HAP-1 (cell line): ENCODE data around the gene AZGP1.
"Not testable (repeated sequence)": the region's sequence is repeated elsewhere in the genome, so short reads cannot be mapped to it uniquely, and the experiment has no call there.

Experiments
- DNase-seq, 2 experiments: peaks; one replicate each; pipeline ENCODE4 v3.0.0-alpha.2; 2016 to 2020; ENCODE audit warnings: low spot score in 2 of 2
- H3K27me3 ChIP-seq: fragments of 250-450 bp; sonication (Bioruptor Pico); 2 replicates; pipeline ENCODE4 v1.5.1; 2020; ENCODE audit warnings: low read depth, mild to moderate bottlenecking, moderate library complexity
- H3K36me3 ChIP-seq: fragments of 250-450 bp; sonication (Bioruptor Pico); replicated peaks from 2 replicates; pipeline ENCODE4 v1.5.1; 2020; ENCODE audit warnings: mild to moderate bottlenecking
- H3K4me1 ChIP-seq: fragments of 250-450 bp; sonication (Bioruptor Pico); 2 replicates; pipeline ENCODE4 v1.5.1; 2020; ENCODE audit warnings: mild to moderate bottlenecking
- H3K4me3 ChIP-seq: fragments of 250-450 bp; sonication (Bioruptor Pico); 2 replicates; pipeline ENCODE4 v1.5.1; 2020; ENCODE audit warnings: mild to moderate bottlenecking, moderate library complexity
- H3K9me3 ChIP-seq: fragments of 250-450 bp; sonication (Bioruptor Pico); 2 replicates; pipeline ENCODE4 v1.5.1; 2020; ENCODE audit warnings: mild to moderate bottlenecking, moderate library complexity
- in situ Hi-C: fragments of 300-500 bp; cut with MboI; formaldehyde crosslinking; loops from 3 replicates; pipeline ENCODE4 v1.14.3; 2020; ENCODE audit warnings: low sequenced_read_pairs, inconsistent platforms, mixed read lengths

The AZGP1 gene

DNA sequence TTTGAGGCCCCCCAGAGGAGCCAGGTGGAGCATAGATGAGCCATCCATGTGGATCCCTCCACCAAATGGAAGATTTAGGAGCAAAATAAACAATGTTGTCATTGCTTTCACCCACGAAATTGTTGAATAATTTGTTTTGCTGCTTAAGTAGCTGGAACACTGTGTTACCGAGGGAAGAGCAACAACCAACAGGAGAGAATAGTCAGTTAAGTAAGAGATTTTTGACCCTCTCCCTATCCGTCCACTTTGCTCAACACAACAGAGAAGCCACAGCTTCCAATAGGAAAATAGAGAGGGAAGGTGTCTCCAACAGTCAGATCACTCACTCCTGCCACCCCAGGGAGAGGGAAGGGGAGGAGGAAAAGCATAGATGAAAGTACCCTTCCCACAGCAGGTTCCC lies 35.7 kb upstream of the AZGP1 start:
- Histone ChIP-seq H3K9me3 (no peaks in the 10 kb centered on the region), H3K4me3 (no peak overlapping the region), H3K36me3 (no peaks in the 10 kb centered on the region), H3K4me1 (peaks cover under 1% of the 10 kb centered on the region; the same call in 1 of the 2 replicates), H3K27me3 (peaks cover 5% of the 10 kb centered on the region)
- no peak for DNase-seq
- in situ Hi-C loops = no loop called here

DNA sequence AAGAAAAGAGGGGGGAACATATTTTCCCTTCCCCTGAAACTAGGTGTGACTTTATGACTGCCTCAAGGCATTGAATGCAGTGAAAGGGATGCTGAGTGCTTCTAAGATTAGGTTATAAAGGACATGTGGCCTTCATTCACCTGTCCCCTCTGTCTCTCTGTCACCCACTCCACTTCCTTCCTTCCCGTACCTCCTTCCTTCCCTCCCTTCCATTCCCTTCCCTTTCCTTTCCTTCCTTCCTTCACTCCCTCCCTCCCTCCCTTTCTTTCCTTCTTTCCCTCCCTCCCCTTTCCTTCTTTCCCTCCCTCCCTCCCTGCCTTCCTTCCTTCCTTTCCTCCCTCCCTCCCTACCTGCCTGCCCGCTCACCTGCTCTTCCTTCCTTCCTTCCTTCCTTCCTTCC lies 35.1 kb upstream of the AZGP1 start:
- Histone ChIP-seq H3K4me1 (no peaks in the 10 kb centered on the region), H3K9me3 (no peaks in the 10 kb centered on the region), H3K27me3 (peaks cover 5% of the 10 kb centered on the region), H3K36me3 (no peaks in the 10 kb centered on the region), H3K4me3 (no peak overlapping the region)
- in situ Hi-C loops = no loop called here
- no peak for DNase-seq

DNA sequence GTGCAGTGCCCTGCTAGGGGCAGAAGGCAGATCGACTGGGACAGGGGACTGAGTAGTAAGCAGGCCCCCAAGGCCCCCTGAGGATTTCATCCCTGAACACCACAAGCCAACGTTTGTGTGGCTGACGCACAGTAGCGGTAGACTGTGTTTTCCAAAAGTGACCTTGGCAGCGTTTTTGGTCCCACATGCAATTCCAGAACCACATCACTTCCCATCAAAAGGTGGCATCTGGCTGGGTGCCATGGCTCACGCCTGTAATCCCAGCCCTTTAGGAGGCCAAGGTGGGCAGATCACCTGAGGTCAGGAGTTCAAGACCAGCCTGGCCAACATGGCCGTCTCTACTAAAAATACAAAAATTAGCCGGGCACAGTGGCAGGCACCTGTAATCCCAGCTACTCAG lies 34.1 kb upstream of the AZGP1 start:
- H3K4me1 ChIP-seq, H3K9me3 ChIP-seq, H3K4me3 ChIP-seq, in situ Hi-C loops, H3K36me3 ChIP-seq, H3K27me3 ChIP-seq, DNase-seq: not testable (repeated sequence)

DNA sequence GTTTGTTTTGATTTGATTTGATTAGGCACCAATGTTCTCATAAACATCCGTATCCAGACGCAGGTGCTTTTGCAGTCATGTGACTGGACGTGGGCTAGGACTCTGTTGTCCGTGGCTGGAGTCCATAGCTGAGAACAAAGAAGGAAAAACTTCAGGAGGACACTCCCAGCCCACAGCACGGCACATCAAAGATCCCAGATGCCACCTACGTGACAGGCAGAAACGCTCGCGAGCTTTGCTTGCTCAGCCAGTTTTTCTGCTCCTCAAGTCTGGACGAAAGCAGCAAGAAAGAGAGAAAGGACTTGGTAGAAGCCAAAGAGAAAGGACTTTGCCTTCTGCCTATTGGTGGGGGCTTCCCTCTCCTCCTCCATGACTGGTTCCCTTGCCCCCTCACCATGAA lies 32.7 kb upstream of the AZGP1 start:
- H3K27me3 ChIP-seq = peaks cover 5% of the 10 kb centered on the region
- DNase-seq = no peak
- no peak overlapping the region for H3K4me3 ChIP-seq
- no peaks in the 10 kb centered on the region for H3K4me1 ChIP-seq
- in situ Hi-C loops = no loop called here
- H3K9me3 ChIP-seq = no peaks in the 10 kb centered on the region
- no peaks in the 10 kb centered on the region for H3K36me3 ChIP-seq

DNA sequence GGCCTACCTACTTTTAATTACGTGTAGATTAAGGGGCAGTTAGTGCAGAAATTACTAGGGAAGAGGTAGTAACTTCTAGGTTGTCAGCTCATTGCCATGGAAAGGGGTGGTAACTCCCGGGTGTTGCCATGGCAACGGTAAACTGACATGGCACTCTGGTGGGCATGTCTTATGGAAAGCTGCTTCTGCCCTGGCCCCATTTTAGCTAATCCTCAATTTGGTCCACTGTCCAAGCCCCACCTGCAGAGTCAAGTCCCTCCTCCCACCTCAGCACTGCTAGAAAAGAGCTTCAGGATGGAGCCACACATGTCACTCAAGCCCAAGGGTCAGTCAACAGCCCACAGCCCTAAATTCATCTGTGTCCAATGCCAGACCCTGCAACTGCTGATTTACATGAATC lies 32.1 kb upstream of the AZGP1 start:
- Histone ChIP-seq H3K4me3 (no peak overlapping the region), H3K4me1 (no peaks in the 10 kb centered on the region), H3K36me3 (no peaks in the 10 kb centered on the region), H3K9me3 (no peaks in the 10 kb centered on the region), H3K27me3 (peaks cover 5% of the 10 kb centered on the region)
- DNase-seq = no peak
- in situ Hi-C loops = no loop called here

DNA sequence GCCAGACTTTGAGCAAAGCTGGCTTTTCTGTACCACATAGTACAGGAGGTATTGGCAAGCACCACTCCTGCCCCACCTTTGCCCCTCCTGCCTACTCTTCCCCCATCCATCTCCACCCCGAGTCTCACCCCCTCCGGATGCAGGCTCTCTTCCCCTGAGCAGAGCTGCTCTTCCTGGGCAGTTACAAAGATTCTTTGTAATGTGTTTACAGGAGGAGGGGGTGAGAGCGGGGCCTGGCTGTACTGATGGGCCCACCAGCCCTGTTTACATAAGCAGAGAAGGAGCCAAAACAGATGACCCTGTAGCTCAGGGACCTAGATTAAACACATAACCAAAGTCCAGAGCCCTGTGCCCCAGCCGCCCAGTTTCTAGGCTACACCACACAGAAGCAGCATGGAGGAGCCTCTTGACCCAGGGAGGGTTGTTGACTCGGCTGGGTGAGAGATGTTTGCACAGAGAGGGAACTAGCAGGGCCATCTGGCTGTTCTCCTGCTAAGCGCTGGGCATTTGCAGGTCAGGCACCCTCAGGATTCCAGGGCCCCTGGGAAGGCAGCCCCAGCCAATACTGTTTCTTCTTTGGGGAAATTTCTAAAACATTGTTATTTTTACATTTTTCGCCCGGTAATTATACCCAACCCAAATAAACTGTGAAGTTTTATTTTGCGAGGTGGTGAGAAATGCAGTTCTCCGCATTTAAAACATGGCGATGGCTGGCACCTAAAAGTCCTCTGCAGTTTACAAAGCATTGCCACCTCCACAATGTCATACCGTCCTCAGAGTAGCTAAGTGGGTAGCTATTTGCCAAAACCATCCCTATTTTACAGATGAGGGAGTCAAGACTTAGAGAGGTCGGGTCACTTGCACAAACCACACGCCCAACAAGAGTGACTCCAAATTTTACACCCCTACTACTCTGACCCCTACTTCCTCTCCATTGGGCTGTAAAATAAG lies 28.2 kb upstream of the AZGP1 start:
- no peak for DNase-seq
- Histone ChIP-seq H3K4me3 (no peak overlapping the region), H3K27me3 (peaks cover under 1% of the 10 kb centered on the region; the same call in 1 of the 2 replicates), H3K36me3 (no peaks in the 10 kb centered on the region), H3K9me3 (no peaks in the 10 kb centered on the region), H3K4me1 (no peaks in the 10 kb centered on the region)
- in situ Hi-C loops = no loop called here

DNA sequence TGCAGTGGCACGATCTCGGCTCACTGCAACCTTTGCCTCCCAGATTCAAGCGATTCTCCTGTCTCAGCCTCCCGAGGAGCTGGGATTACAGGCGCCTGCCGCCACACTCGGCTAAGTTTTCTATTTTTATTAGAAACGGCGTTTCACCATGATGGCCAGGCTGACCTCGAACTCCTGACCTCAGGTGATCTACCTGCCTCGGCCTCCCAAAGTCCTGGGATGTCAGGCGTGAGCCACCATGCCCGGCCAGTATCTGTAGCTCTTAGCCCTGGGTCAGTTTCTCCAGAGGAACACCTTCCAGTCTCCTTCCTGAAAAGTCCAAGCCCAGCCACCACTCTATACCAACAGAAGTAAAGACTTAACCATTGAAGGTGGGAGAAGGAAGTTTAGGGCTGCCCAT lies 24.4 kb upstream of the AZGP1 start:
- no peak overlapping the region for H3K4me3 ChIP-seq
- no peaks in the 10 kb centered on the region for H3K4me1 ChIP-seq
- DNase-seq = no peak
- no peaks in the 10 kb centered on the region for H3K9me3 ChIP-seq
- peaks cover 3% of the 10 kb centered on the region; the same call in 1 of the 2 replicates for H3K27me3 ChIP-seq
- in situ Hi-C loops = no loop called here
- no peaks in the 10 kb centered on the region for H3K36me3 ChIP-seq

DNA sequence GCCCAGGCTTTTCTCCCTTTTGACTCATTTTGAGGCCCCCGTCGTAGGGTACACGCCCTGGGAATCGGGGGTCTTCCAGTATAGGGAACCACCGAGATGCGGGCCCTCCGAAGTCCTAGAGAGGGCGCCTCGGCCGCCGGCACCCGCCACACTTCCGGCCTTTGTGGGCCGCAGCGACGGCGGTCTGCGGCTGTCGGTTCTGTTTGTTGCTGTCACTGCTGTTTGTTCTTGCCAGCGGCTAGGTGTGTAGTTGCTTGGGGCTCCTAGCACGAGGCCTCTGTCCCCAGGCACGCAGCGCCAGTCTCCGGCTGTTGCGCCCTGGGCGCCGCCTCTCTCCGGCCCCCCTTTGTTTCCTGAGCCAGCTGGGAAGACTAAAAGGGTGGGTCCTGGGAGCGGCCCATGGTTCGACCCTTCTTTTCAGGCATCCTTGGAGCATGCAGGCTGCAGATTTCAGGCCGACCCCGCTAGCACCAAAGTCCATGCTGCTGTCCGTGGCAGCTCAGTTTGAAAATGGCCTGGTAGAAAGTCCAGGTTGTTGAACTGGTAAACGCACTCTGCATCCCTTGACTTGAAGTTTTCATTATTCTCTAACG lies 21.8 kb upstream of the AZGP1 start:
- Histone ChIP-seq H3K27me3 (peaks cover 3% of the 10 kb centered on the region; the same call in 1 of the 2 replicates), H3K36me3 (no peaks in the 10 kb centered on the region), H3K4me1 (no peaks in the 10 kb centered on the region; the same call in 1 of the 2 replicates), H3K4me3 (no peak overlapping the region), H3K9me3 (no peaks in the 10 kb centered on the region)
- in situ Hi-C loops = no loop called here
- DNase-seq = no peak

DNA sequence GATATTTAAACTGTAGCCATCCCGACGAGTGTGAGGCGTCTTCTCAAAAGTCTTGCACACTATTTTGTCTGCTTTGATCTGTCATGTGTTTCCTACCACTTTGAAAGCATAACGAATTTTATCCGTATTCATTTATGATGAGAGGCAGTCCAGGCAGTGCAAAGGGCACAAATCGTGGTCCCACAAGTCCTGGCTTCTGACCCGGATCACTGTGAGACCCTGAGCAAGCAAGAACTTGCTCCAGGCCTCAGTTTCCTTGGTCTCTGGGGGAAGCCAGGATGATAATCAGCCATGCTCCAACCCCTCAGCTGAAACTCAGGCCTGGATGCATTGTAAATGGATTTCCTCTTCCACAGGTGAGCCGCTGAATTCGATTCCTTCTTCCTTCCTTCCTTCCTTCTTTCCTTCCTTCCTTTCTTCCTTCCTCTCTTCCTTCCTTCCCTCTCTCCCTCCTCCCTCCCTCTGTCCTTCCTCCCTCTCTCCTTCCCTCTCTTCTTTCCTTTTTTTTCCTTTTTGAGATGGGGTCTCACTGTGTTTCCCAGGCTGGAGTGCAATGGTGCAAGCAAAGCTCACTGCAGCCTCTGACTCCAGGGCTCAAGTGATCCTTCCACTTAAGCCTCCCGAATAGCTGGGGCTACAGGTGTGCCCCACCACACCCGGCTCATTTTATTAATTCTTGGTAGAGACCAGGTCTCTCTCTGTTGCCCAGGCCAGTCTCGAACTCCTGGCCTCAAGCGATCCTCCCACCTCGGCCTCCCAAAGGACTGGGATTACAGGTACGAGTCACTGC lies 21.1 kb upstream of the AZGP1 start:
- Histone ChIP-seq H3K27me3 (peaks cover 3% of the 10 kb centered on the region; the same call in 1 of the 2 replicates), H3K36me3 (no peaks in the 10 kb centered on the region), H3K4me3 (no peak overlapping the region), H3K4me1 (no peaks in the 10 kb centered on the region; the same call in 1 of the 2 replicates), H3K9me3 (no peaks in the 10 kb centered on the region)
- in situ Hi-C loops = no loop called here
- DNase-seq = no peak

DNA sequence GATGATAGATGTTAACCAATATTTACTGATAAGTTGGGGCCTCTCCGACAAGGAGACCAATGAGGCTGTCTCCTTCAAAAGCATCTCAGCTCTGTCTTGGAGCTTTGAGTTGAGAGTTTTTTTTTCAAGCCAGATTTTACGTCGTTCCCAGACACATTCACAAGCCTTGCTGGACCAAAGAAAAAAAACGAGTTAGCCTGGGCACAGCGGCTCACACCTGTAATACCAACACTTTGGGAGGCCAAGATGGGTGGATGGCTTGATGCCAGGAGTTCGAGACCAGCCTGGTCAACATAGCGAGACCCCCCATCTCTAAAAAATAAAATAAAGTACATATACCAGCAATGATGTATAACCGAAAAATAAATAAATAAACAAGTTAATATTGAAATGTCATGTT lies 19.0 kb upstream of the AZGP1 start:
- H3K4me1 ChIP-seq = peaks cover 2% of the 10 kb centered on the region; the same call in 1 of the 2 replicates
- in situ Hi-C loops = no loop called here
- no peaks in the 10 kb centered on the region for H3K9me3 ChIP-seq
- no peak for DNase-seq
- H3K27me3 ChIP-seq = peaks cover 3% of the 10 kb centered on the region; the same call in 1 of the 2 replicates
- no peak overlapping the region for H3K4me3 ChIP-seq
- no peaks in the 10 kb centered on the region for H3K36me3 ChIP-seq

DNA sequence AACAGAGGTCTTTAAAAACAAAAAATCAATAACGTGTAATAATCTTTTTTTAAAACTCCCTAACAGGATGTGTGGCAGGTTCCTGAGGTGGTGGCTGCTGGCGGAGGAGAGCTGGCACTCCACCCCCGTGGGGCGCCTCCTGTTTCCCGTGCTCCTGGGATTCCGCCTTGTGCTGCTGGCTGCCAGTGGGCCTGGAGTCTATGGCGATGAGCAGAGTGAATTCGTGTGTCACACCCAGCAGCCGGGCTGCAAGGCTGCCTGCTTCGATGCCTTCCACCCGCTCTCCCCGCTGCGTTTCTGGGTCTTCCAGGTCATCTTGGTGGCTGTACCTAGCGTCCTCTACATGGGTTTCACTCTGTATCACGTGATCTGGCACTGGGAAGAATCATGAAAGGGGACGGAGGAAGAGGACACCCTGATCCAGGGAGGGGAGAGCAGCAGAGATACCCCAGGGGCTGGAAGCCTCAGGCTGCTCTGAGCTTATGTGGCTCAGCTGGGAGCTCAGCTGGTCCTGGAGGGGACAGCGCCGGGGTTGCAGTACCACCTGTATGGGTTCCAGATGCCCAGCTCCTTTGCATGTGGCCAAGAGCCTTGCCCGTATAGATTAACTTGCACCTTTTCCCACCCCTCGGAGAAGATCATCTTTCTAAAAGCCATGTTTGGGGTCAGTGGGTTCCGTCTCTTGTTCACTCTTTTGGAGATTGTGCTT lies 16.7 kb upstream of the AZGP1 start:
- DNase-seq = no peak
- Histone ChIP-seq H3K4me3 (no peak overlapping the region), H3K36me3 (no peaks in the 10 kb centered on the region), H3K4me1 (peaks cover 2% of the 10 kb centered on the region; the same call in 1 of the 2 replicates), H3K9me3 (no peaks in the 10 kb centered on the region), H3K27me3 (no peaks in the 10 kb centered on the region)
- in situ Hi-C loops = no loop called here

DNA sequence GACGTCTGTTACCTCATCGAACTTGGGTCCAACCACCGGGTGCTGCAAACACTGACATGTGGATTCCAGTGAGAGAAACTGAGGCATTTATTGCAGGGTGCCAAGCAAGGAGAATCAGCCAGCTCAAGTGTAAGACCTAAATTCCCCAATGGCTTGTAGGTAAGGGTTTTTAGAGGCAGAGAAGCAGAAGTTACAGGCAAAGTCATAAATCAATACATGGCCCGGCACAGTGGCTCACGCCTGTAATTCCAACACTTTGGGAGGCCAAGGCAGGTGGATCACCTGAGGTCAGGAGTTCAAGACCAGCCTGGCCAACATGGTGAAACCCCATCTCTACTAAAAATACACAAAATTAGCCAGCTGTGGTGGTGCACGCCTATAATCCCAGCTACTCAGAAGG lies 15.7 kb upstream of the AZGP1 start:
- H3K27me3 ChIP-seq = not testable (repeated sequence)

DNA sequence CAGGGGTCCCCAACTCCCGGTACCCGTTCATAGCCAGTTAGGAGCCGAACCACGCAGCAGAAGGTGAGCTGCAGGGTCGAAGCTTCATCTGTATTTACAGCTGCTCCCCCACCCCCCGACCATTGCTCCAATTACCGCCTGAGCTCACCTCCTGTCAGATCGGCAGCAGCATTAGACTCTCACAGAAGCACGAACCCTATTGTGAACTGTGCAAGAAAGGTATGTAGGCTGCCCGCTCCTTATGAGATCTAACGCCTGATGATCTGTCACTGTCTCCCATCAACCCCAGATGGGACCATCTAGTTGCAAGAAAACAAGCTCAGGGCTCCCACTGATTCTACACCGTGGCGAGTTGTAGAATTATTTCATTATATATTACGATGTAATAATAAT lies 14.6 kb upstream of the AZGP1 start:
- H3K27me3 ChIP-seq = peaks cover 4% of the 10 kb centered on the region
- no peak for DNase-seq
- peaks cover 2% of the 10 kb centered on the region; the same call in 1 of the 2 replicates for H3K4me1 ChIP-seq
- in situ Hi-C loops = no loop called here
- H3K4me3 ChIP-seq = no peak overlapping the region
- H3K9me3 ChIP-seq = no peaks in the 10 kb centered on the region
- H3K36me3 ChIP-seq = no peaks in the 10 kb centered on the region

More for the DNA sequence above, 15.7 kb upstream of the AZGP1 start:
- H3K36me3 ChIP-seq, H3K4me3 ChIP-seq, DNase-seq, H3K4me1 ChIP-seq, in situ Hi-C loops, H3K9me3 ChIP-seq: not testable (repeated sequence)
